ENCODE measurements around the gene SLC39A2.

Gene SLC39A2

DNA sequence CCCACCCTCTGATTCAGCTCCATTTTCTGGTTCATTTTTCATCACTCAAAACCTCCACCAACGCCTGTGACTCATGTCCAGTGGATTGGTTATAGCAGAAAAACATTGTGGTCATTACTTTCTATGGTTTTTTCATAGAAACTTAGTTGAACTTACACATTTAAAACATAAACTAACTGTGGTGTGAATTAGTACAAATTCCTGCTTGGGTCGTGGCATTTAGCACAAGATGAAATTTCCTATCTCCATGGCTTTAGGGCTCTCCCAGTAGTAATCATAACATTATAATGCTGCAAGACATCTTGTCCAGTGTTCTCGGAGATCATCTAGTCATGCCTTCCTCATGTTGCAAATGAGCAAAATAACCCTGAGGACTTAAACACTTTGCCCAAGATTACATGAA is 50.2 kb downstream of the SLC39A2 start:
- no peak for DNase-seq

DNA sequence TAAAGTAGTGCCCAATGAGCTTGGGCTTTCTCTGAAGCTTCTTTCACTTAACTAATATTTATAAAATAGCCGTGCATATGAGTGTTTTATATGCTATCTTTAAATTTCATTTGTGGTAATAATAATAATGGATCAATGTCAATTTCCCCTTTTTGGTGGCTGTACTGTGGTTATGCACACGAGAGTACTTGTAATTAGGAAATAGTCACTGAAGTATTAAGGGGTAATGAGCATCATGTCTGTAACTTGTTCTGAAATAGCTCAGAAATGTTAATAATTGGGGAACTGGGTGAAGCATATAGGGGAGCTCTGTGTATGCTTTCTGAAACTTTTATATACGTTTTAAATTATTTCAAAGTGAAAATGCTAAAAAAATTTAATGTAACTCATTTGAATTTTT is 51.5 kb downstream of the SLC39A2 start:
- DNase-seq = no peak
